HG03457 (cell line): ENCODE data around the gene POLR2E.
A peak's percentile ranks its signal among the peaks of the same experiment; 100 is the strongest.

Source experiments
- ATAC-seq: cut with Tn5 transposase; IDR thresholded peaks from one replicate; pipeline ENCODE4 v1.9.1; 2021; ENCODE audit warnings: moderate number of reproducible peaks; ENCODE audit not compliant: unreplicated experiment

The POLR2E gene

DNA sequence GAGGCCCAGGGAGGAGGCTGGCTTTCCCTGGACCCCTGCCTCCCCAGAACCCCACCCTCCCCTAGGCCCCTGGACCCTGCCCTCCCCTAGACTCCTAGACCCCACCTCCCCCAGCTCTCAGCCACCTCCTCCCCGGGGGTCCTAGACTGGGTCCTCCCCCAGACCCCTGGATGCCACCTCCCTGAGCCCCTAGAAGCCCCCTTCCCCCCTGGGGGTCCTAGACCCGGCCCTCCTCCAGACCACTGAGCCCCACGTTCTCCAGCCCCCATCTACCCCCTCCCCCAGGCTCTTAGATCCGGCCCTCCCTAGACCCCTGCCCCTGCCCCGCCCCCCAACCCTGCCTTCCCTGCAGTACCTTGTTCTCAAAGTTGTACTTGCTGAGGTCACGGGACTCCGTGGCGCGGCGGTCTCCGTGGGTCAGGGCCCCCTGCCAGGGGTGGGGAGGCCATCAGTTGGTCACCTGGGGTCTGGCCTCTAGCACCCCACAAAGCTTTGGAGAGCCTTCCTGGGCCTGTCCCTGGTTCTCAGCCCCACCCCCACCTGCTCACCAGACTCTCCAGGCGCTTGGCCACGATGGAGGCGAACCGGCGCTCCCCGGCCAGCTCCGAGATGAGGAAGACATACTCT lies 16.6 kb upstream of the POLR2E start:
- no peak for ATAC-seq

GRCh38 chr19:1110809-1111640 lies 15.8 kb upstream of the POLR2E start:
- no peak for ATAC-seq

DNA sequence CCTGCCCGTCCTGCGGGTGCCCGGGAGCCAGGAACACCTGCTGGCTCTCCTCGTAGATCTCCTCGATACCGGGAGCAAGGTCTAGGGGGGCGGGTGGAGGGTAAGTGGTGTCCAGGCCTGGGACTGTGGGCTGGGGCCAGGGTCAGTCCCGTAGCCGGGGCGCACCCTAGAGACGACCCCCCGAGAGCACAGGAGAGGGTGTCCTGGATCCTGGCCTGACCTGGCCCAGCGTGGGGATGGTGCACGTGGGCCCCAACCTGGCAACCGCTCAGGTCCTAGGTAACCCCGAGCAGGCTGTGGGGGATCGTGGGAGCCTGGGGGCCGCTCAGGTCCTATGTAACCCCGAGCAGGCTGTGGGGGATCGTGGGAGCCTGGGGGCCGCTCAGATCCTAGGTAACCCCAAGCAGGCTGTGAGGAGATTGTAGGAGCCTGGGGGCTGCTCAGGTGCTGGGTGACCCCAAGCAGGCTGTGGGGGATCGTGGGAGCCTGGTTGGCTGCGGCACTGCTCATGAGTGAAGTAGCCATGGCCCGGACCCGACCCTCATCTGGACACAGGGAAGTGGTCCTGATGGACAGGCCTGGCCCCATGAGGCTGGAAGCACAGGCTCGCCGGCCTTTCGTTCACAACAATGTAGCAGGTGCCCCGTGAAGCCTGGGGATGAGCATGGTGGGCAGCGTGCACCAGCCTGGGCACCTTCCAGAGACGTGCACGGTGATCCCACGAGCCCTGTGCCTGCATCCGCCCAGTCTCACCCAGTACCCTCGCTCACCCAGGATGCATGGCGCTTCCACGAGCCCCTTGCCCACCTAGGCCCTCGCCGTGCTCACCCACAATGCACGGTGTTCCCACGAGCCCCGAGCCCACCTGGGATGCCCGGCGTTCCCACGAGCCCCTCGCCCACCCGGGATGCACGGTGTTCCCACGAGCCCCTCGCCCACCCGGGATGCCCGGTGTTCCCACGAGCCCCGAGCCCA lies 14.8 kb upstream of the POLR2E start:
- ATAC-seq = no peak

DNA sequence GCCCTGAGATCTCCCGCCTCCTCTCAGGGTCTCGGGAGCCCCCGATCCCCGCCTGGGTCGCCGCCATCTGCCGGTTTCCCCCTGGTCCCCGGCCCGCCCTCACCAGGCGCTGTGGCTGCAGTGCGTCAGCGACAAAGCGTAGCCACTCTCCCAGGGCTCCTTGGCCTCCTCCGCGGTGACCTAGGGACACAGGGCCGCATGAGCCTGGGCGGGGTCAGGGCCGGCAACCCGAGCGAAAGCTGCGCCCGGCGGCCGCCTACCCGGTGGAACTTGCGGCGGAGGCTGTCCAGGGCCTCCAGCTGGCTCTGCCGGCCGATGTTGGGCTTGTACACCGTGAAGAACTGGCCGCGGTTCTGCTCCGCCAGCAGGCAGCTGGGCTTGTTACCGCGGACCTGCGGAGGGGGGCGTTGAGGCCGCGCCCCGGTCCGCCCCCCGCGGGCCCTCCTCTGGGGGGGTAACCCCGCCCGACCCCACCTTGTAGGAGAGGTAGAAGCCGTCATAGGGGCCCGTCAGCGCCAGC lies 13.9 kb upstream of the POLR2E start:
- ATAC-seq = no peak

- no peak for ATAC-seq
Measured at GRCh38 chr19:1108291-1109031, 13.3 kb upstream of the POLR2E start.

- no peak for ATAC-seq
Measured at GRCh38 chr19:1107661-1108261, 12.6 kb upstream of the POLR2E start.

DNA sequence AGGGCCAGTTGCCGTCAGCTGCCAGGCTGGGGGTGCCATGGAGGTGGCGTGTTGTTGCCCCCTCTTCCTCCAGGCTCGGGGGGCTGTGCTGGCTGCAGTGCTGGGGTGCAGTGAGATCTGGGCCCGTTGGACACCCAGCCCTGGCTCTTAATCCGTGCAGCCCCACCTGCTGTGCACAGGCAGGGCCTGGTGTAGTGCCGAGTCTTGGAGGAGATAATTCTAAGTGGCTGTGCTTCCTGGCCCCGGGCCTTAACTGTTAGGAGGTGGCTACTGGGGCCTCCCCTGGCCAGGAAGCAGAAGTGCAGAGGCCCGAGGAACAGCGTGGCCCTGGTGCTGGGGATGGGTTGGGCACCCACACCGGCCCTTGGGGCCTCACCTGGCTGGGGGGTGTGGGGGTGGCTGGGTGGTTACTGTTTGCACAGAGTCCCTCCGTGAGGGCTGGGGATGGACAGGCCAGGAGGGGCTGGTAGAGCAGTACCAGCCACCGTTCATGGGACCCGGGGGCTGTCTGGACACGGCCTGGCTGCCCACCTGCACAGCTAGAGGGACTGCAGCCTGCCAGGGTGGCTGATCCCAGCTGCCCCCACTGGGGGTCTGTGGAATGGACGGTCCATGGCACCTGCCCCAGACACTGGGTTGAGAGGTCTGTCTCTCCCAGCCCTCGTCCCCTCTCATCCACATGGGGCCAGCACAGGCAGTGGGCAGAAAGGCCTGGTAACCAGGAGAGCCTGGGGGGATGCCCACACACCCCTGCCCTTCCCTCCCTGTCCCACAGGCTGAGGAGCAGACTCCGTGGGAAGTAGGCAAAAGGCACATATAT lies 11.9 kb upstream of the POLR2E start:
- no peak for ATAC-seq

GRCh38 chr19:1105873-1106840 lies 11.0 kb upstream of the POLR2E start:
- no peak for ATAC-seq

DNA sequence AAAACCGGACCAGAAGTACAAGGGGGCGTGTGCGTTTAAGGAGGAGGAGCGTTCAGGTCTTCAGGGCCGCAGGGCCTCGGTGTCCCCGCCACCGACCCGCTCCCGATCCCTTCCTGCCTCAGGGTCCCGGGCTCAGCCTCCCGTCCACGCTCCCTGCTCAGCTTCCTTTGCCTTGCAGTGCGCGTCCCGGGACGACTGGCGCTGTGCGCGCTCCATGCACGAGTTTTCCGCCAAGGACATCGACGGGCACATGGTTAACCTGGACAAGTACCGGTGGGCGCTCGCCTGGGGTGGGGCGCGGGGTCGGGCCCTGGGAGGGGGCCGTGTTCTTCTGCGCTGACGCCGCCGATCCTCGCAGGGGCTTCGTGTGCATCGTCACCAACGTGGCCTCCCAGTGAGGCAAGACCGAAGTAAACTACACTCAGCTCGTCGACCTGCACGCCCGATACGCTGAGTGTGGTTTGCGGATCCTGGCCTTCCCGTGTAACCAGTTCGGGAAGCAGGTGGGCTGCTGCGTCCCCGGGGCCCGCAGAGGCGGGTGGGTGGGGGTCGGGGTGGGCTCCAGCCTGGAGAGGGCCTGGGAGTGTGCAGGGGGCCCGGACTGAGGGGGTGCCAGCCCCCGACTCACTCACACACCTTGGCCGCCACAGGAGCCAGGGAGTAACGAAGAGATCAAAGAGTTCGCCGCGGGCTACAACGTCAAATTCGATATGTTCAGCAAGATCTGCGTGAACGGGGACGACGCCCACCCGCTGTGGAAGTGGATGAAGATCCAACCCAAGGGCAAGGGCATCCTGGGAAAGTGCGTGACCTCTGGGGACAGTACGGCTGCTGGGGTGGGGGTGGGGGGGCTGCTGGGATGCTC lies 10.1 kb upstream of the POLR2E start:
- ATAC-seq = no peak

GRCh38 chr19:1104311-1105007 lies 9.3 kb upstream of the POLR2E start:
- ATAC-seq = no peak

DNA sequence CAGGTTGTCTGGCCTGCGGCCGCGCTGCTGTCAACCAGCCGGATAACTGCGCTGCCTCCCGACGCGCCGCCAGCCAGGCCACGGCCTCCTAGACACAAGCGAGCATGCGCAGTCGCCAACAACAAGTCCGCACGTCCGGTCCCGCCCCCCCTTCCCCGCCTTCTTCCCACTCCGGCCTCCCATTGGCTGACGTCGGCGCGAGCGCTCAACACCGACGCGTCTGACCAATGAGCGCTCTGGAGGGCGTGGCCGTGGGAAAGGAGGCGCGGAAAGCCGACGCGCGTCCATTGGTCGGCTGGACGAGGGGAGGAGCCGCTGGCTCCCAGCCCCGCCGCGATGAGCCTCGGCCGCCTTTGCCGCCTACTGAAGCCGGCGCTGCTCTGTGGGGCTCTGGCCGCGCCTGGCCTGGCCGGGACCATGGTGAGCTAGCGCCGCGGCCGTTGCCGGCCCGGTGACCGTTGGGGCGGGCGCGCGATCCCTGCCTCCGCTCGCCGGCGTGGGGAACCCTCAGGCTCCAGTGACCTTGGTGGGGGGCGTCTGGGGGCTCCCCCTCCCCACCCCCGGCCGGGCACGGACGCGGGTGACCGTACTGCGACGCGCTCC lies 8.6 kb upstream of the POLR2E start, which contains the start of gene GPX4:
Gene GPX4 (plus strand): TSS at position 287 of the 603 bp plus-strand sequence. CDS start 50 bp downstream, at position 337.
- ATAC-seq = peak; percentile 51

GRCh38 chr19:1103132-1103707 lies 8.0 kb upstream of the POLR2E start:
- no peak for ATAC-seq

- ATAC-seq = no peak
Measured at GRCh38 chr19:1102407-1103131, 7.4 kb upstream of the POLR2E start.

DNA sequence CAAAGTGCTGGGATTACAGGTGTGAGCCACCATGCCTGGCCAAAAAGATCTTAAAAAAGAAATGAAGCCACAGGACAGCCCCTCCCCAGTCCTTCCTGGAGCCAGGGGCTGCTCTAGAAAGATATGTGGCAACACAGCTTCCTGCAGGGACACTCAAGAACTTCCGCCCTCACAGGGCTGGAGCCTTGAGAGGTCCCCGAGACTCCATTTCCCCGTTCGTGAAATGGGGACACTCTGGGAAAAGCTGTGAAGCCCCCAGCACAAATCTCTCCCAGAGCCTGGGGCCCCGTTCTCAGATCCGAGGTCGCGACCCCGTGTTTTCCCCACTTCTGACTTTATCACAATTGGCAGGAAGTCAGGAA lies 6.1 kb upstream of the POLR2E start:
- no peak for ATAC-seq
